Measurements from ENCODE around the gene MYPN. TPM values are rescaled to one million over a fixed set of nuclear protein-coding genes. Genes with fewer than 3 reads are reported as not detected.
A peak's percentile ranks its signal among the peaks of the same experiment; 100 is the strongest.
"Not testable (repeated sequence)": the region's sequence is repeated elsewhere in the genome, so short reads cannot be mapped to it uniquely, and the experiment has no call there.

The MYPN gene
- total RNA-seq, 2 experiments from 2014 or later, result 0.05 TPM; not detected in 1

- CTCF ChIA-PET, result no interaction called here
- POLR2A ChIA-PET, result no interaction called here
- H3K4me1 Mint-ChIP-seq (ENCODE audit: low read depth), result no peaks in the 10 kb centered on the region
- DNase-seq, result no peak
- H3K9me3 Mint-ChIP-seq, result no peaks in the 10 kb centered on the region
- no peak overlapping the region for H3K27ac Mint-ChIP-seq
- no peaks in the 10 kb centered on the region for H3K36me3 Mint-ChIP-seq
- intact Hi-C loops (cut with micrococcal nuclease), result no loop called here
- H3K4me3 Mint-ChIP-seq, result no peak overlapping the region
- H3K27me3 Mint-ChIP-seq, result peaks cover 22% of the 10 kb centered on the region
Observed at GRCh38 chr10:68185085-68185484, 75.8 kb downstream of the MYPN start.

- DNase-seq, result no peak
- Mint-ChIP-seq H3K27ac (no peak overlapping the region), H3K9me3 (no peaks in the 10 kb centered on the region), H3K4me3 (no peak overlapping the region), H3K27me3 (peaks cover 26% of the 10 kb centered on the region), H3K36me3 (no peaks in the 10 kb centered on the region), H3K4me1 (ENCODE audit: low read depth) (no peaks in the 10 kb centered on the region)
- ChIA-PET CTCF (no interaction called here), POLR2A (no interaction called here)
- intact Hi-C loops (cut with micrococcal nuclease), result no loop called here
Observed at GRCh38 chr10:68188835-68189234, 79.5 kb downstream of the MYPN start.

- no peak overlapping the region for H3K27ac Mint-ChIP-seq
- intact Hi-C loops (cut with micrococcal nuclease), result no loop called here
- POLR2A ChIA-PET, result no interaction called here
- CTCF ChIA-PET, result no interaction called here
- H3K36me3 Mint-ChIP-seq, result no peaks in the 10 kb centered on the region
- peaks cover 23% of the 10 kb centered on the region for H3K27me3 Mint-ChIP-seq
- H3K4me1 Mint-ChIP-seq (ENCODE audit: low read depth), result no peaks in the 10 kb centered on the region
- DNase-seq, result no peak
- no peaks in the 10 kb centered on the region for H3K9me3 Mint-ChIP-seq
- H3K4me3 Mint-ChIP-seq, result no peak overlapping the region
Observed at GRCh38 chr10:68192113-68192512, 82.8 kb downstream of the MYPN start.

GRCh38 chr10:68194290-68194689 lies 85.0 kb downstream of the MYPN start:
- no peak for DNase-seq
- Mint-ChIP-seq H3K4me1 (ENCODE audit: low read depth) (no peaks in the 10 kb centered on the region), H3K4me3 (no peak overlapping the region), H3K27me3 (peaks cover 26% of the 10 kb centered on the region), H3K9me3 (no peaks in the 10 kb centered on the region), H3K36me3 (no peaks in the 10 kb centered on the region), H3K27ac (no peak overlapping the region)
- POLR2A ChIA-PET, result no interaction called here
- CTCF ChIA-PET, result no interaction called here
- intact Hi-C loops (cut with micrococcal nuclease), result no loop called here

- DNase-seq; H3K36me3 Mint-ChIP-seq; H3K9me3 Mint-ChIP-seq; H3K4me3 Mint-ChIP-seq; CTCF ChIA-PET; H3K27ac Mint-ChIP-seq; H3K4me1 Mint-ChIP-seq (ENCODE audit: low read depth); intact Hi-C loops (cut with micrococcal nuclease); POLR2A ChIA-PET: not testable (repeated sequence)
- peaks cover 26% of the 10 kb centered on the region for H3K27me3 Mint-ChIP-seq
Observed at GRCh38 chr10:68195776-68196175, 86.5 kb downstream of the MYPN start.

GRCh38 chr10:68196701-68197100 lies 87.4 kb downstream of the MYPN start:
- H3K27me3 Mint-ChIP-seq, result peaks cover 29% of the 10 kb centered on the region
- no peak overlapping the region for H3K27ac Mint-ChIP-seq
- no peaks in the 10 kb centered on the region for H3K9me3 Mint-ChIP-seq
- H3K4me1 Mint-ChIP-seq (ENCODE audit: low read depth), result no peaks in the 10 kb centered on the region
- DNase-seq, result no peak
- POLR2A ChIA-PET, result no interaction called here
- CTCF ChIA-PET, result interaction anchor here (1.1 to 4.0 kb wide), 2 partner anchors 12 to 16 kb away, joined by 3 to 13 read pairs; no protein-coding TSS in a partner anchor
- H3K36me3 Mint-ChIP-seq, result no peaks in the 10 kb centered on the region
- no peak overlapping the region for H3K4me3 Mint-ChIP-seq
- intact Hi-C loops (cut with micrococcal nuclease), result no loop called here

GRCh38 chr10:68202960-68203353 lies 93.7 kb downstream of the MYPN start:
- intact Hi-C loops (cut with micrococcal nuclease), result no loop called here
- no peaks in the 10 kb centered on the region for H3K36me3 Mint-ChIP-seq
- H3K27me3 Mint-ChIP-seq, result peaks cover 26% of the 10 kb centered on the region
- H3K4me1 Mint-ChIP-seq (ENCODE audit: low read depth), result no peaks in the 10 kb centered on the region
- no peaks in the 10 kb centered on the region for H3K9me3 Mint-ChIP-seq
- ChIA-PET CTCF (interaction anchor here (0.6 to 1.4 kb wide), 4 partner anchors 8 to 99 kb away, joined by 3 to 4 read pairs (median 4); no protein-coding TSS in a partner anchor), POLR2A (interaction anchor here (0.6 kb wide), 2 partner anchors 45 to 55 kb away, joined by 3 to 5 read pairs; no protein-coding TSS in a partner anchor)
- H3K4me3 Mint-ChIP-seq, result no peak overlapping the region
- no peak overlapping the region for H3K27ac Mint-ChIP-seq
- DNase-seq, result peak; percentile 48

- Mint-ChIP-seq H3K9me3 (no peaks in the 10 kb centered on the region), H3K4me1 (ENCODE audit: low read depth) (no peaks in the 10 kb centered on the region), H3K27ac (no peak overlapping the region), H3K36me3 (no peaks in the 10 kb centered on the region), H3K27me3 (peaks cover 8% of the 10 kb centered on the region), H3K4me3 (no peak overlapping the region)
- intact Hi-C loops (cut with micrococcal nuclease), result loop anchor here (1.0 to 5.0 kb wide), 2 partner anchors 353 to 421 kb away; no protein-coding TSS in a partner anchor
- peak; percentile 57 for DNase-seq
- ChIA-PET POLR2A (no interaction called here), CTCF (interaction anchor here (0.8 to 3.6 kb wide), 2 partner anchors 11 to 353 kb away, joined by 3 to 14 read pairs; no protein-coding TSS in a partner anchor)
Observed at GRCh38 chr10:68208424-68209042, 99.2 kb downstream of the MYPN start.

- H3K9me3 Mint-ChIP-seq, result no peaks in the 10 kb centered on the region
- intact Hi-C loops (cut with micrococcal nuclease), result loop anchor here (1.0 to 10.0 kb wide), 4 partner anchors 91 to 683 kb away; no protein-coding TSS in a partner anchor
- peaks cover 3% of the 10 kb centered on the region for H3K4me1 Mint-ChIP-seq (ENCODE audit: low read depth)
- CTCF ChIA-PET, result interaction anchor here (0.7 to 4.6 kb wide), 10 partner anchors 9 to 356 kb away, joined by 3 to 62 read pairs (median 6); no protein-coding TSS in a partner anchor
- H3K4me3 Mint-ChIP-seq, result no peak overlapping the region
- H3K36me3 Mint-ChIP-seq, result no peaks in the 10 kb centered on the region
- POLR2A ChIA-PET, result no interaction called here
- H3K27me3 Mint-ChIP-seq, result no peaks in the 10 kb centered on the region
- no peak for DNase-seq
- H3K27ac Mint-ChIP-seq, result no peak overlapping the region
Observed at GRCh38 chr10:68211669-68212068, 102.4 kb downstream of the MYPN start.

GRCh38 chr10:68212721-68213352 lies 103.5 kb downstream of the MYPN start:
- CTCF ChIA-PET, result interaction anchor here (0.6 to 4.6 kb wide), 35 partner anchors 10 to 684 kb away, joined by 3 to 62 read pairs (median 4); partner anchors contain the start of genes ATOH7, HNRNPH3 and PBLD
- Mint-ChIP-seq H3K36me3 (no peaks in the 10 kb centered on the region), H3K27me3 (no peaks in the 10 kb centered on the region), H3K4me3 (no peak overlapping the region), H3K4me1 (ENCODE audit: low read depth) (peaks cover 3% of the 10 kb centered on the region), H3K27ac (no peak overlapping the region), H3K9me3 (no peaks in the 10 kb centered on the region)
- intact Hi-C loops (cut with micrococcal nuclease), result loop anchor here (1.0 to 10.0 kb wide), 4 partner anchors 90 to 682 kb away; no protein-coding TSS in a partner anchor
- POLR2A ChIA-PET, result no interaction called here
- DNase-seq, result no peak

- Mint-ChIP-seq H3K36me3 (no peaks in the 10 kb centered on the region), H3K9me3 (no peaks in the 10 kb centered on the region), H3K4me1 (ENCODE audit: low read depth) (peaks cover 3% of the 10 kb centered on the region), H3K4me3 (no peak overlapping the region), H3K27ac (no peak overlapping the region), H3K27me3 (peaks cover 3% of the 10 kb centered on the region)
- DNase-seq, result no peak
- intact Hi-C loops (cut with micrococcal nuclease), result loop anchor here (10.0 kb wide), 1 partner anchor 676 kb away; no protein-coding TSS in a partner anchor
- POLR2A ChIA-PET, result no interaction called here
- CTCF ChIA-PET, result no interaction called here
Observed at GRCh38 chr10:68218786-68219185, 109.5 kb downstream of the MYPN start.

- Mint-ChIP-seq H3K36me3 (no peaks in the 10 kb centered on the region), H3K27me3 (peaks cover 3% of the 10 kb centered on the region), H3K9me3 (no peaks in the 10 kb centered on the region), H3K4me1 (ENCODE audit: low read depth) (peaks cover 3% of the 10 kb centered on the region), H3K27ac (no peak overlapping the region), H3K4me3 (no peak overlapping the region)
- no peak for DNase-seq
- intact Hi-C loops (cut with micrococcal nuclease), result no loop called here
- ChIA-PET CTCF (no interaction called here), POLR2A (no interaction called here)
Observed at GRCh38 chr10:68221196-68221595, 111.9 kb downstream of the MYPN start.
